HG03442 (cell line): Measurements from ENCODE around the gene RASGRF1.

ENCODE experiments used
- ATAC-seq: cut with Tn5 transposase; IDR thresholded peaks from one replicate; pipeline ENCODE4 v1.9.1; 2021; ENCODE audit warnings: mild to moderate bottlenecking, moderate library complexity; ENCODE audit not compliant: unreplicated experiment

Gene RASGRF1

GRCh38 chr15:78914027-78914764 is 176.4 kb downstream of the RASGRF1 start:
- no peak for ATAC-seq

GRCh38 chr15:78913012-78913411 is 177.6 kb downstream of the RASGRF1 start:
- ATAC-seq = no peak

GRCh38 chr15:78912316-78912715 is 178.3 kb downstream of the RASGRF1 start:
- ATAC-seq = no peak

- ATAC-seq = no peak
Measured at GRCh38 chr15:78910271-78910670, 180.3 kb downstream of the RASGRF1 start.
